Nephron progenitor cell (in vitro differentiated cells): ENCODE measurements around the gene NOL8.

Source experiments
- DNase-seq: peaks from one replicate; pipeline ENCODE4 v3.0.0; 2021
- H3K27ac Mint-ChIP-seq: 2 replicates; pipeline ENCODE4 v1.8.0; 2021; ENCODE audit warnings: mild to moderate bottlenecking, moderate library complexity, mixed read lengths
- H3K27me3 Mint-ChIP-seq: 2 replicates; pipeline ENCODE4 v1.8.0; 2021; ENCODE audit warnings: mild to moderate bottlenecking, low read depth, mixed read lengths; ENCODE audit not compliant: poor library complexity
- H3K36me3 Mint-ChIP-seq: 2 replicates; pipeline ENCODE4 v1.8.0; 2021; ENCODE audit warnings: low read depth, mixed read lengths
- H3K4me1 Mint-ChIP-seq: 2 replicates; pipeline ENCODE4 v1.8.0; 2021; ENCODE audit warnings: mixed read lengths
- H3K4me3 Mint-ChIP-seq: 2 replicates; pipeline ENCODE4 v1.8.0; 2021; ENCODE audit warnings: mild to moderate bottlenecking, moderate library complexity, mixed read lengths
- H3K9me3 Mint-ChIP-seq: 2 replicates; pipeline ENCODE4 v1.8.0; 2021; ENCODE audit warnings: mild to moderate bottlenecking, moderate library complexity, mixed read lengths
- CTCF ChIP-seq: fragments of 200-600 bp; sonication (generic); IDR thresholded peaks from 2 replicates; pipeline ENCODE4 v1.5.0; 2021; ENCODE audit warnings: antibody characterized with exemption

Gene NOL8

GRCh38 chr9:92257327-92257726 lies 67.8 kb downstream of the NOL8 start:
- Mint-ChIP-seq H3K4me3 (no peak overlapping the region), H3K4me1 (no peaks in the 10 kb centered on the region), H3K27me3 (no peaks in the 10 kb centered on the region), H3K9me3 (no peaks in the 10 kb centered on the region), H3K27ac (peak overlapping the region; percentile 31), H3K36me3 (peaks cover 77% of the 10 kb centered on the region)
- no peak for TF ChIP-seq CTCF
- no peak for DNase-seq

GRCh38 chr9:92254381-92255337 lies 70.5 kb downstream of the NOL8 start:
- H3K4me1 Mint-ChIP-seq, result no peaks in the 10 kb centered on the region
- H3K36me3 Mint-ChIP-seq, result peaks cover 87% of the 10 kb centered on the region
- H3K27ac Mint-ChIP-seq, result peak overlapping the region; percentile 68
- DNase-seq, result no peak
- H3K27me3 Mint-ChIP-seq, result no peaks in the 10 kb centered on the region
- no peak overlapping the region for H3K4me3 Mint-ChIP-seq
- no peak for TF ChIP-seq CTCF
- no peaks in the 10 kb centered on the region for H3K9me3 Mint-ChIP-seq

GRCh38 chr9:92253656-92254055 lies 71.5 kb downstream of the NOL8 start:
- peak overlapping the region; percentile 43 for H3K27ac Mint-ChIP-seq
- H3K27me3 Mint-ChIP-seq, result no peaks in the 10 kb centered on the region
- no peak overlapping the region for H3K4me3 Mint-ChIP-seq
- H3K36me3 Mint-ChIP-seq, result peaks cover 87% of the 10 kb centered on the region
- TF ChIP-seq CTCF, result no peak
- H3K4me1 Mint-ChIP-seq, result no peaks in the 10 kb centered on the region
- no peaks in the 10 kb centered on the region for H3K9me3 Mint-ChIP-seq
- DNase-seq, result no peak

- Mint-ChIP-seq H3K27me3 (no peaks in the 10 kb centered on the region), H3K4me1 (no peaks in the 10 kb centered on the region), H3K36me3 (peaks cover 83% of the 10 kb centered on the region), H3K9me3 (no peaks in the 10 kb centered on the region), H3K27ac (no peak overlapping the region), H3K4me3 (no peak overlapping the region)
- no peak for TF ChIP-seq CTCF
- DNase-seq, result no peak
These were observed 77.2 kb downstream of the NOL8 start for GRCh38 chr9:92247981-92248380.
